HG03103 (cell line): ENCODE measurements around the gene PLEKHM1.
"Not testable (repeated sequence)": the region's sequence is repeated elsewhere in the genome, so short reads cannot be mapped to it uniquely, and the experiment has no call there.

ENCODE experiments used
- ATAC-seq: cut with Tn5 transposase; IDR thresholded peaks from one replicate; pipeline ENCODE4 v1.9.1; 2021; ENCODE audit warnings: low read depth; ENCODE audit not compliant: unreplicated experiment

PLEKHM1 gene

DNA sequence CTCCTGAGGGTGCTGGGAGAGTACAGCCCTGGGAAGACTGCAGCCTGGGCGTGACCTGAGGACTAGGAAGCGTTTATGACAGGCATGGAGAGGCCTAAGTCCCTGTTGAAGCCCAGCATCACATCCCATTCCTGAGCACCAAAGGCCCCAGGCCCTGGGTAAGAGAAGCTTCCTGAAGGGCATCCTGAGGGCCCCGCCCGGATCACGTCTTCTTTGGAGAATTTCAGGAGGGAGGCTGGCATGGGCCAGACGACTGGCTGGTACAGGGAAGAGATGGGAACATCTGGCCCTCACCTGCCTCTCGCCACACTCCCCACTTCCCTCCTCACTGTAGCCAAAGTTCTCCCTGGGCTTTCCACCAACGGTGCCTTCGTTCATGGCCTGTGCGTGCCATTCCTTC lies 46.2 kb downstream of the PLEKHM1 start:
- ATAC-seq = not testable (repeated sequence)

DNA sequence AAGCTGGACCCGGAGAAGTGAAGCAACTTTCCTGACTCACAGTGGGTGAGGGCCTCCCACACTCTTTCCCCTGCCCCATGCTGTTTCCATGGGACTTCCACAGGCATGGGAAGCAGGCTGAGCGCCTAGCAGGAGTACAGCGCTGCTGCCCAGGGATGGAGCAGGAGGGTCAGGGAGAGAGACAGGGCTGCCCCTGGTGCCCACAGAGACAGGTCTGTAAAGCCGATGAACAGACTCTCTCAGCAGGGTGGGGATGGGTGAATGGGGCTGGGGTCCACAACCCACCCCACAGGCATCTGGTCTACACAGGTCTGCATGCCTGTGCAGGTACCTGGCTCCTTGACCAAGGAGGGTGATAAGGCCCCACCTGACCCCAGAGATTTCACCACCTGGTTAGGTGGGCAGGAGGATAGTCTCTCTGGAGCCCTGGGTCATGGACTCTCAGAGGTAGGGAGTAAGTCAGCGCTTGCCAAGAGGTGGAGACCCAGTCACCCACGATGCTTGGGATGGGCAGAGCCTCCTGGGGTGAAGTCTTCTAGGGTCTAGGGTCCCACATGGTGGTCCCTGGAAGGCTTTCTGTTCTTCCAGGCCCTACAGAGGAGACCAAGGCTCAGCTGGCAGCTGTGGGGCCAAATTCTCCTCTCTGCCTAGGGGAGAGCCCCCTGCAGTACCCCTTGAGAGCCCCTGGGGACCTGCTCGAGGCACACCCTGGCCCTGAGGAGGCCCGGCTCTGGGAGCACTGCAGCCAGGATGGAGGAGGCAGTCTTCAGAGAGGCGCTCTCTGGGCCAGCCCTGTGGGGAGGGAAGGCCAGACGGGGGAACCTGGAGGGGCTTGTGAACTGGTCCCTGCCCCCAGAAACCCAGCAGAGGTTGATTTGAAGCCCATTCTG lies 46.9 kb downstream of the PLEKHM1 start:
- not testable (repeated sequence) for ATAC-seq

DNA sequence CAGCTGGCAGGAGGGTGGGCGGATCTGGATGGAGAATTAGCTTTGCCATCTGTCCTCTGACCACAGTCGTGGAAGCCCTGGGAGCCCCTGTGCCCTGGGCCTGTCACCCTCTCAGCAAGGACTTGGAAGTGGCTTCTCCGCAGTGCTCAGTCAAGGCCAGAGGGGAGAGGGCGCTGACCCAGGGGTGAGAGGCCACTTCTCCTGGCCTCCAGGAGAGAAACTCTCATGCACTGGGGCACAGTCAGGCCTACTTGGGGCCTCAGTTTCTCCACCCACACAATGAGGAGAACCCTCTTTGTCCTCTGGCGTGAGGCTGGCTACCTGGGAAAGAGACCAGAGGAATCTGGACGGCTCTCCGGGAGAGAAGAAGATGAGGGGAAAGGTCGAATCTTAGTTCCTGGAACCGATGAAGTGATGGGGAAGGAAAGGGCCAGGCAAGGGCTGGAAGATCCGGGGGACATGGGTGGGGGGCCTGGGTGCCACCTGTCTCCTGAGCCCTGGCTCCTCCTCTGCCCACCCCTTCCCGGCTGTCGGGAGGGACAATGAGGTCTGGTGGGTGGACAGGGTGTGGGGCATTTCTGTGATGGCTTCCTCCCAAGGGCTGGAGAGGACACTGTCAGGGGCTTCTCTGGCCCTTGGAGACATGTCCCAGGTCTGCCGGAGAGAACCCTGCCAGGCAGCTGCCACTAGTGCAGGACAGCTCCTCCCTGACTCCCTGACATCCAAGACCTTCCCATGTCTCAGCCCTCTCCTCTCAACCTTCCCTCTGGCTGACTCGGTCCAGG lies 48.8 kb downstream of the PLEKHM1 start:
- no peak for ATAC-seq

DNA sequence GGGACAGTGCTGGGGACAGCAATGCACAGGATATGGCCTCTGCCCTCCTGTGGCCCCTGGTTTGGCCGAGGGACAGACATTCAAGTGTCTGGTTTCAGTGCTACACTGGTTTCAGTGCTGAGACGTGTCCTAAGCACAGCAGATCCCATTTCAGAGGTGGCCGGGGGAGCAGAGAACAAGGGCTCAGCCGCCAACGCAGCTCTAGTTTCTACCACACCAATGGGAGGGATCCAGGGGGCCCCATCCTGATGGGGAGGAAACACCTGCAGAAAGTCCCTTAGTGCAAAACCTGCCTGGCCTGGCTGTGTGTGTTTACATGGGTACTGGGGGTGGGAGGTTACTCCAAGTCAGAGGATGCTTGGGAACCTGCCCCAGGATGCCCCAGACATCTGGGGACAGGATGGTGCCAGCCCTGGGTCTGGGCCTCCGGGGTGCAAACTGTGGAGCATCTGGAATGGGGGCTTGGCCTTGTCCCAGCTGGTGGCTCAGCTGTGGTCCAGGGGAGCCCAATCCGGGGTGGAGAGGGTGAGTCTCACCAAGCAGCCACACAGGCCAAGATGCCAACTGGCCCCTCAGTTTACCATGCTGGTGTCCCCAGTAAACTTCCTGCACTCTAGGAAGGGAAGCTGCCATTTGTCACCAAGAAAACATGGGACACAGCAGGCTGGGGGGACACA lies 49.5 kb downstream of the PLEKHM1 start:
- ATAC-seq = not testable (repeated sequence)

DNA sequence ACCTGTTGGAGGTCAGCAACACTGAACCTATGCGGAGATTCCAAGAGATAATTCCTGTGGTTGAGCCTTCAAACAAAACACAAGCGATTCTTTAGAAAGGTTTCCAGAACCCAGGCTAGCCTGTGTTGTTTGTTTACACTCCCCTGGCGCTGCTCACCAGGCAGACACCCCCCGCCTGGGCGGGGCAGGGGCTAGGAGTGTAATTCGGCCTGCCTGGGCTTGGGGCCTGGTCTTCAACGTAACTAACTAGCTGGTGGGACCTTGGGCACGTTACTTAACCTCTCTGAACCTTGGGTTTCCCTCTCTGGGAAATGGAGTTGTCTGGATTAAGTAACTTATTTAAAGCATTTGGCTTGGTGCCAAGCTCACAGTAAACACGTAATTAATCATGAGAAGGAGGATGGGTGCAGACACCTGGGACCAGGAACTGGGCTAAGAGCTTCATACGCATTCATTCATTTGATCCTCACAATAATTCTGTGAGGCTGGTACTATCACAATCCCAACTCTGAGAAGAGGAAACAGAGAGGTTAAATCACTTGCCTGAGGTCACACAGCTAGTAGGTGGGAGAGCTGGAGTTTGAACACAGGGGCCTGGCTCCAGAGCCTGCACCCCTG lies 50.3 kb downstream of the PLEKHM1 start:
- no peak for ATAC-seq

DNA sequence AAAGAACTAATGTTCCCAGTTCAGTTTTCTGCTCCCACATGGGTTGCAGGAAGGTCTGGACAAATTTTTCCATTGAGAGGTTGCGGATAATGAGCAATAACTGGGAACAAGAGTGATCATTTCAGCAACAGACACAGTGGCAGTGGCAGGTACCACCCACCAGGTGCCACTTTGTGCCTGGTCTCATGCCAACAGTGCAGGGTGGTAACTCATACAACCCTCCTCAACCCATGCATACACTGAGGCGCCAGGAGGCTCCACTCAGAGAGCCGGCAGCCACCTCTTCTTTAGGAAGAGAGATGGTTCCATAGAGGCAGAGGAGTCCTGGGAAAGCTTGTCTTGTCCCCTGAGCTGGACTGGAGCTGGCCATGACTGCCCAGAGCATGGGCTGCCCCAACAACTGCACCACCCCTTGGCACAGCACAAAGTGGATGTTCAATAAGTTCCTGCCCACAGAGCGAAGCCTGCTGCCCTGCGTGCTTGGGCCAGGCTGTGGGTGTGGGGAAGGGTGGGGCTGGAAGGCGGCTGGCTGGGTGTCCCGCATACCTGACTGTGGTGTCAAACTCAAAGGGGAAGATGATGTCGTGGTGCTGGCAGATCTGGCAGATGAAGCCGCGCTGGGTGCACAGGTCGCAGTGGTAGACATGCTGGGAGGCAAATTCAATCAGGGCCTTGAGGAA lies 51.5 kb downstream of the PLEKHM1 start:
- no peak for ATAC-seq

DNA sequence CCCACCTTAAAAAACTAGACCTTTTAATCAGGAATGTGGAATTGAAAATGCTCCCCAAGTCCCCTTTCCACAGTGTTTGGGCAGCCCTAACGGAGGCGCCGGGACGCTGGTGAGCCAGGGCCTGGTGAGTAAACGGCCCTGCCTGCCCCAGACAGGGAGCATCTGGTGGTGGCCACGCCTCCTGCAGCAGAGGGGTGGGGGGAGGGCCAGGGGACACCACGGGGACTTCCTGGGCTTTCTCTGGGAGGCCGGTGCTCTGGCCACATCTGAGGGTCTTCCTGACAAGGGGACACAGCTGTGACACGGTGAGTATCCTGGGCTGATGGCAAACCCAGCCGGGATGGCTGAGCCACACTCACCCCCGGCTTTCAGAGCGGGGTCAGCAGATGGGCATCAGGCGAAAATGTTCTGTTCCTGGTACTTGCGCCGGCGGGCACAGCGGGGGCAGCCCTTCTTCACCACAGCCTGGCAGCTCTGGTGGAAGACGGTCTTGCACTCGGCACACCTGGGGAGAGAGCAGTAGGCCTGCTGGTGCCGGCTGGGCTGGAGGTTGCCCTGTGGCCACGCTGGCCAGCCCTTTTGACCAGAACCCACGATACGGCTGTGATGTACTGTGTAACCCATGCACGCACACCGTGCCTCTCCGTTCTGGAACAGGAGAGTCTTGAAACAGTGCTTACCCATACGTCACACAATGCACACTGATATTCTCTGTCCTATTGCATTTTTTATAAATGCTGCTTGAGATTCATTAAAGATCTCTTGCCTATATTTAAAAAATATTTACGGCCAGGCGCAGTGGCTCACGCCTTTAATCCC lies 52.8 kb downstream of the PLEKHM1 start:
- ATAC-seq = no peak

DNA sequence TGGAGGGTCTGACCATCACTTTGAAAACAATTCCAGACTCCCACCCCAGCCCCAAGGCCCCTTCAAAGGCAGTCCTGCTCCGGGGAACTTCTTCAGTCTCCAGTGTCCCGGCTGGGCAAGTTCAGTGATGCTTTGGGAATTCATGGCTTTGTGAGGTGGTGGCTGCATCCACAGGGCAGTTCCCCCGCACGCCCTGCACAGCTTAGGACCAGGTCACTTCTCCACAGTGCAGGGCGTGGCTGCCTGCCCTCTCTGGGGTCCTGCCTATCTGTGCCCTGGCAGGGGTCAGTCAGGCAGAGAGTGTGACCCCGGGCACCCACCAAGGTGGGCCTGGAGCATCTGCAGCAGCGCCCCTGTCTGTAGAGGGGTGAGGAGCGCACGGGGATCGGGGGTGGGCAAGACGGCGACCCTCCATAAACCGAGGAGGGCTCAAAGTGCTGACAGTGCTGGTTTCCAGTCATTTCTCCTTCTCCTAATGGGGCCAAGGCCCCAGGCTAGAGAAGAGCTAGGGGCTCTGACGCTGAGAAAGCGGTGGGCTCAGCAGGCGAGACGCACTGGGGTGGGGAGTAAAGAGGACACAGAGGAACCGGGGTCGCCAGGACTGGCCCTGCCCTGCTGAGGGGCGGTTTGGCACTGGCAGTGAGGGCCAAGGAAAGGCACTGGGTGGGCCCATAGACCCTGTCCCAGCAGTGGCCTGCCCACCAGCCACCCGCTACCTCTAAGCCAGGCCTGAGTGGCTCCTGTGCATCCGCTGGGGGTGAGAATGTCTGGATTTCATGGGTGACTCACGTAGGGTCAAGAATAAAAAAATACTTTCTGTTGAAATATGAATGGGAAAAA lies 53.7 kb downstream of the PLEKHM1 start:
- no peak for ATAC-seq

DNA sequence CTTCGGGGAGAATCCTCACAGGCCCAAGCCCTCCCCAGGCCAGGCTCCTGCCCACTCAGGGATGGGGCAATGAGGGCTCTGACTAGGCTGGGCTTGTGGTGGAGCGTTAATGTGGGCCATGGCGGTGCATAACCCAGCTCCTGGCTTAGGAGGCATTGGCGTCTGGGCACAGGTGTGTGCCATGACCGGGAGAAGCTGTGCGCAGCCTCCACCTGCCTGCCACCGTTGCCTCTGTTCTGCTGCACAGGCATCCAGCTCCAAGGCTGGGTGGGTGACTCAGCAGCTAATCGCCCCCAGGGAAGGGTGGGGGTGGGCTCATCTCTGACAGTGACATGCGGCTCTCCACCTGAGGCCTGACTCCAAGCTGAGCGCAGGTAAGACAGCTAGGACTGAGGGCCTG lies 54.4 kb downstream of the PLEKHM1 start:
- ATAC-seq = no peak

DNA sequence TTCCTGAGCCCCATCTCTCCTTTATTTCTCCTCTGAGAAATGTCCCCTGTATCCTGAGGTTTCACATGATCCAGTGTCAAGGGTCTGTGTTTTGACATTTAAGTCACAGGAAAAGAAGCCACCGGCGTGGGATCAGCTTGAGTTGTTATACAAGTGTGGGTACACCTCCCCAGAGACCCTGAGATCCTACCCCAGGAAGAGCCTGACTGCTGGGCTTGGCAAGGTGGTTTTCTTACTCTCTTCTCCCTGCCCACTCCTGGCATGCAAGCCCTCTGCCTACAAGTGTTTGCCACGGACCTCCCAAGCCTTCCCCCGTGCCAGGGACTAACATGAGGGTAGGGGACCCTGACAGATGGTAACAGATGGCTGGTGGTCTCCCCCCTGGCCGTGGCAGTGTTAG lies 55.0 kb downstream of the PLEKHM1 start:
- ATAC-seq = no peak

DNA sequence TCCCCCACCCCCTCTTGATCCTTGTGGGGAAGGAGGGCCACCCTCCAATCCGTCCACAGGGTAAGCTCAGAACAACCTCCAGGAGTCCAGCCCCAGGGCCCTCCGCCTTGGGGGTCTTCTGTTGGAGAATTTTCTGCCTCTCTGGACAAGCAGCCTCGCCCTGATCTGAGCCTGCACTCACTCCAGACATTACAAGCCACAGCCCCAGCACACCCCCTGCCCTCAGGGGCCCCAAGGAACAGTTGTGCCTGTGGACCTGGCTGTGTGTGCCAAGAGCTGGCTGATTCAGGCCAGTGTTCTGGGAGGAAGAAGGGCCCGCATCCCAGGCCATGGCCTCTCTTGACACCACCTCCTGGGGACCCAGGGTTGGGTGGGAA lies 57.4 kb downstream of the PLEKHM1 start:
- ATAC-seq = no peak

DNA sequence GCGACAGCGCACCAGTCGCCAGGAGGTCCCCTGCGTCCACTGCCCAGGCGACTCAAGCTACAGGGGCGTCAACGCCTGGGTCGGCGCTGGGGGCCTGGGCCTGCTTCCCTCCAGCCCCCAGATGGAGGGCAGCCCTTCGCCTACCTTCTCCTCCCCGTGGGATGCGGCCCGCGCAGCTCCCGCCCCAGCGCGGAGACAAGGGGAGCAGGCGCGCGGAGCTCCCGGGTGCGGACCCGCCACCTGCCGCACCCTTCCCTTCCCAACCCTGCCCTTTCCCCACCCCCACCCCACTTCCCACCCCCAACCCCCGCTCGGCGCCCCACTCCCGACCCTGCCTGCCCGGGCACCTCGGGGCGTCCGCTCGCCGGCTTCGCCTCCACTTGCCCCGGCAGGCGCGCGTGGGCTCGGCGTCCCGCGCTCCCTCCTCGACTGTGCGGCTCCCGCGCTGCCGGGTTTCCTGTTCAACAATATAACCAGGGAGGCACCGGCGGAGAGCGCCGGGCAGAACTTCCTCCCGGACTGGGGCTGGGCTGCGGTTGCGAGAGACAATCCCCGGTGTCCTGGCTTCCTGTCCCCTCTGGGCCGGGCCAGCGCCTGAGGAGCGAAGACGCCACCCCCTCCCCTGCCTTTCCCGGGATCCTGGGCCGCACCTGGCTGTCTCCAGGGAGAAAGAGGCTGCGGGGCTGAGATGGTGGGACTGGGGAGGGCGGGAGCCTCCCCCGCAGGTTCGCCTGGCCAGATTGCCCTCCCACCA lies 57.9 kb downstream of the PLEKHM1 start, which contains the start of gene ARHGAP27:
ARHGAP27 (minus strand) TSS at position 466 of the 754 bp plus-strand sequence. CDS start 2,591 bp downstream, outside the sequence.
- no peak for ATAC-seq

DNA sequence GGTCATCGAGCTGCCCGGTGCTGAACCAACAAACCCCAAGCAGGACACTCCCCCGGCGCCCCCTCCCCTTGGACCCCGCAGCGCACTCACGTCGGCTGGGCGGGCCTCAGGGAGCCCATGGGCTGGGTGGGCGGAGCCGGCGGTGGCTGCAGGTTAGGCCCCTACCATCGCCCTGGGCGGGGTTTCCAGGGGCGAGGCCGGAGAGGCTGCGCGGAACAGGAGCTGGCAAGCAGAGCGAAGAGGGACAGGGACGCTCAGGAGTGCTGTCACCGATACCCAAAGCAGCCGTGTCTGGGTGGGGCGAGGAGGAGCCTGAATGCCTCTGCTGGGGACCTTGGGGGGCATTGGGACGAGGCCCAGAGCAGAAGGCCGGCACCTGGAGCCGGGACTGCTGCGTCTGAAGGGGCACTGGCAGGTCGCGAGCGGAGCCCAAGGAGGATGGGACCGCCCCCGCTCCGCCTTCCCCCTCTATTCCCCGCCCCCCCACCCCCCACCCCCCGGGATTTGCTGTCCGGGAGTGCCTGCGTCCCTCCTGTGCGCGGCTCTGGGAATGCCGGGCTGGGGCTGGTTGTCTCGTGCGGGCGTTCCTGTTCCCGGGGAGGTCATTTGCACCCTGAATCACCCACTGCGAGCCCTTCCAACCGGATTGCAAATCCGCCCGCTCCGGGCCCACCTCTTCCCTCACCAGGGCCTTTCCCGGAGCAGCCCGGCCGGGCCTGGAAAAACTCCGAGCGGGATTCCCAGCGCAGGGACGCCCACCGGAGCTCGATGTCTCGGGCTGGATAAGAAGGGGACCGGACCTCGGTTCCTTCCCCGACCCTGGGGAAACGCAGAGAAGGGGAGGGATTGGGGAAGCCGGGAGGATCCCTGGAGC lies 58.8 kb downstream of the PLEKHM1 start:
- ATAC-seq = no peak

DNA sequence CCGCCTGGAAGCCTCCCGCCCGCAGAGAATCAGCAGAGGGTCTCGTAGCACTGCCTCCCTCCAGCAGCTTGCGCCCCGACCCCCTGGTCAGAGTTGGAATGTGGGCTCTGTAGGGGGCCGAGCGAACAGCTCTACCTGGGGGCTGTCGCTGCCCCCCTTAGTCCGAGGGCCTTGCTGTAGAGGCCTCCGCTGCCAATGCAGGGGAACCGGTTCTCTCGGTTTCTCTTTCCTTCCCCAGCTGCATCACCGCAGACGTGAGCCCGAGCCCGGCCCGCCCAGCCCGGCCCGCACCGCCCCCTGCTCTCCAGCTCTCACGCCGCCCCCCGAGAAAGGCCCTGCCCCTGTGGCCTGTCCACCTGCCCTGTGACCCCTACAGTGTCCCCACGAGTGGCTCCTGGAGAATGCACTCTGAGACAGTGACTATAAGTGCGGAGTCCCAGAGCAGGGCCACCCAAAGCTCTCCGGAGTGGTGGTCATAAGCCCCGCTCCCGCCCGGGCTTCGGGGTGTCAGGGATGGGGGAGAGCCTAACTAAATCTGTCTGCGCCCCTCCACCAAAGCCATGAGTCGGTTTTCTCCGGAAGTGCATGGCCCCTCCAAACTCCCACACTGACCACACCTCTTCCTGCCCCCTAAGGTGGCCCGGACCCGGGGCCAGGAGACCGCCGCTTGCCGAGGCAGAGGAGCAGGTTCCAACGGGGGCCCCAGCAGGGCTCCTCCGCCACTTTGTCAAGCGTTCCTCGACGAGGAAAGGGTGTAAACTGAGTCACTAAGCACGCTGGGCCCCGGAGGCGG lies 59.6 kb downstream of the PLEKHM1 start:
- no peak for ATAC-seq

DNA sequence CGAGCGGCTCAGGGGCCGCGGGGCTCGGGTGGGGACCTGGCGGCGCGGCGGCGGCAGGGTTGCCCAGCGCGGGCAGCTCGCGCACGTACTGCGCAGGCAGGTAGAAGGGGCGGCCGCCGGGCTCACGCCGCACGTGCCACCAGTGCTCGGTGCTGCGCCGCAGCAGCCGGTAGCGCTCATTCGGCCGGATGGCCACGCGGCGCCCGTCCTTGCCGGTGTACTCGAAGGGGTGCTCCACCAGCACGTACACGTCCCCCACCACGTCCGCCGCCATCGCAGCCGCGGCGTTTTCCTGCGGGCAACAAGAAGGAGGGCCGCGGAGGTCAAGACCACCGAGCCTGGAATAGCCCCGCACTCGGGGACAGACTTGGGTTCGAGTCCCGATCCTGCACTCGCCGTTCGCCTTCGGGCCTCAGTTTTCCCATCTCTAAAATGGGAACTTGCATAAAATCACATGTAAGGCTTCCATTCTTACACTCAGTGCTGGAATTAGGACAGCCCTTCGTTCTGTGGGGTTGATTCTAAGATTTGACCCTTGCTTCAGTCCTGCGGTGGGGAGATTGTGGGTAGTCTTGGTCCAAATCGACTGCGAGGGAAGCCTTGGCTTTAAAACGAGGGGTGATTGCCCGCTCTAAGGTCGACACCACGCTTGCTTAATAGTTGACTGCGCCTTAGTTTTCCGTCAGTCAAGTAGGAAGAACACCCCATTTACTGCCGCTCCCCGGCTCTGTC lies 60.3 kb downstream of the PLEKHM1 start:
- ATAC-seq = no peak
